Ramos (cell line): ENCODE results near the gene MCAM.

ENCODE experiments used
- in situ Hi-C: fragments of 300-500 bp; cut with MboI; formaldehyde crosslinking; loops from one replicate; pipeline ENCODE4 v1.14.3; 2022; ENCODE audit warnings: low sequenced_read_pairs; ENCODE audit not compliant: unreplicated experiment

Gene MCAM

GRCh38 chr11:119316729-119317591 lies at the start of gene MCAM:
Gene MCAM (minus strand): TSS chr11:119317130. CDS start chr11:119317101, 29 bp downstream.
- in situ Hi-C loops, result no loop called here

DNA sequence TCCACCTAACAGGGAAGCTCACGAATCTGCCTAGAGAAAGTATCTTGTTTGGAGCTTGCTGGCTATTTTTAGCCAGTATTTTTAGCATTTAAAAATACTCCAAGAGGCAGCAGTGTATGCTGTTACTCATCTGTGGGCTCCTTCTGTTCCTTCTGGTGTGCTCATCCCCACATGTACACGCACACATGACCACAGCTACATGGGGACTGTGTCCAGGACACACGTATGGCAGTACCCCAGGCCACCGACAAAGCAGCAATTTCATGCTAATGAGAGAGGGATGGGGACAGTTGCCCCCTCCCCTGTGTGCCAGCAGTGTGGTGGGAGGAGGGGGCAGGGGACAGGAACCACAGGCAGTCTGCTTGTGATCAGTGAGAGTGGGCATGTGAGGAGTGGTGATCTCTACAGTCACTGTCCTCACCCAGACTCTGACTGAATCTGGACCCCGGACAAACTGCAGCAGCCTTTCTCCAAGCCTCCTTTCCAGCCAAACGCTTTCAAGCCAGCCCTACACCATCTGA lies 48.2 kb upstream of the MCAM start:
- in situ Hi-C loops, result no loop called here

GRCh38 chr11:119363851-119364590 lies 47.1 kb upstream of the MCAM start:
- in situ Hi-C loops, result no loop called here

DNA sequence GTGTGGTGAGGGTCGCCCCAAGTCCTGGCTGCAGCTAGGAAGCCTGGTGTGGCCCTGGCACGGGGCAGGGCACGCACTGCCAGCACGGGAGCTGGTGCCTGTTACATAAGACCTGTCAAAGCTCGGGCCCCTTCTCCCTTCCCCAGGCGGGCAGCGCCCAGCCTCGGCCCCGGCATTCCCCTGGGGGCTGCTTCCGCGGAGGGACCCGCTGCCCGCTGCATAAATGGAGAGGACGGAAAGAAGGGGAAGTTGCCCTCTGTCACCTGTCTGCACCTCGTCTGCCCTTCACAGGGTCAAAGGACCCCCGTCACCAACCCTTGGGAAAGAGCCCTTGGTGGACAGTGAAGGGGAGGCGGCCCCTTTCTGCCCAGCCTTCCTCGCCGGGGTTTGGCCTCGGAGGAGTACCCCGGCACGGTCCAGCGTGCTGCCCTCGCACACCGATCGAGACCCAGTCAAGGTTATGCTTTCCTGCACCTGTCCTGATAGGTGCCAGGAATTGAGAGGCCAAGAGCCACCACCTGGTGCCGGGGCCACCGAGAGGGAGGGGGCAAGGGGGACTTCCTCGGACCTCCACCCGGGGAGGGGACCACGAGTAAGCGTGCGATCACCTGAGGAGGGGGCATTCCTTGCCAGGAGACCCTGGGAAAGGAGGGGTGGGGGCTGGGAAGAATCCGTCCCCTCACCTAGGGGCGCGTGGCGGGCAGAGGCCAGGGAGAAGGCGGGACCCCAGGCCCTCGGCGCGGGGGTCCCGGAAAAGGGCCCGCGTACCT lies 46.3 kb upstream of the MCAM start:
- in situ Hi-C loops, result no loop called here

GRCh38 chr11:119362741-119363080 lies 45.8 kb upstream of the MCAM start:
- in situ Hi-C loops, result no loop called here

DNA sequence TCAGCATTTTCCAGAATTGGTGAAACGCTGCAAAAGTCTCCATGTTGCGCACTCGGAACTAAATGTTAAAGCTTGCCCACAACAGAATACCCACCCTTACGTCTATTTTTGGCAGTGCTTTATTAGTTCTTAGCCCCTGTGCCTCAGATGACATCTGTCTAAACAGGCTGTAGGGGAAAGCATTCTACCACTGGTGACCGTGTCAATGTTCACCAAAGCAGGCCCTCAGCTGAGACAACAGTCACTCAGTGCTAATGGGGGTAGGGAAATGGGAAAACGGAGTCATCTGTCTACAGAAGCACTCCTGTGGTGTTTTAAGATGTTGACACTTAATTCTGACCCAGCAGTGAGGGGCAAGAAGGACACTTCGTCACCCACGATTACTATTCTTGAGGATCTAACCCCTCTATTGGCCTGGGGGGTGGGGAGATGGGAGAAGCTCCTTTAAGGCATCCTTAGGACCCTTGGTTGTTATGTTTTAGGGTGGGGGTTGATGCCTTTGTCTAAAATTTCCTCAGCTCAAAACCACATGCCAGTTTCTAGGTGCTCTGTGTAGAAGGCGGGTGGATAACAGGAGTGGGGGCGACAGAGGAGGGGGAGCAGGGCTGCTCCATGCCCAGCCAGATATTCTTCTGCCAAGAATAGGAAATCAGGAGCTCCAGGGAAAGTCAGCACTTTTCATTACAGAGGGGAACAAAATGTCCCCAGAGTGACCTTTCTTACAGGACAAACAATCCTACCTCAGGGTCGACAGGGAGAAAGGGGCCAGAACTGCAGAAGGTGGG lies 45.2 kb upstream of the MCAM start:
- in situ Hi-C loops, result no loop called here

- in situ Hi-C loops, result no loop called here
Observed at GRCh38 chr11:119361056-119361787, 44.3 kb upstream of the MCAM start.

DNA sequence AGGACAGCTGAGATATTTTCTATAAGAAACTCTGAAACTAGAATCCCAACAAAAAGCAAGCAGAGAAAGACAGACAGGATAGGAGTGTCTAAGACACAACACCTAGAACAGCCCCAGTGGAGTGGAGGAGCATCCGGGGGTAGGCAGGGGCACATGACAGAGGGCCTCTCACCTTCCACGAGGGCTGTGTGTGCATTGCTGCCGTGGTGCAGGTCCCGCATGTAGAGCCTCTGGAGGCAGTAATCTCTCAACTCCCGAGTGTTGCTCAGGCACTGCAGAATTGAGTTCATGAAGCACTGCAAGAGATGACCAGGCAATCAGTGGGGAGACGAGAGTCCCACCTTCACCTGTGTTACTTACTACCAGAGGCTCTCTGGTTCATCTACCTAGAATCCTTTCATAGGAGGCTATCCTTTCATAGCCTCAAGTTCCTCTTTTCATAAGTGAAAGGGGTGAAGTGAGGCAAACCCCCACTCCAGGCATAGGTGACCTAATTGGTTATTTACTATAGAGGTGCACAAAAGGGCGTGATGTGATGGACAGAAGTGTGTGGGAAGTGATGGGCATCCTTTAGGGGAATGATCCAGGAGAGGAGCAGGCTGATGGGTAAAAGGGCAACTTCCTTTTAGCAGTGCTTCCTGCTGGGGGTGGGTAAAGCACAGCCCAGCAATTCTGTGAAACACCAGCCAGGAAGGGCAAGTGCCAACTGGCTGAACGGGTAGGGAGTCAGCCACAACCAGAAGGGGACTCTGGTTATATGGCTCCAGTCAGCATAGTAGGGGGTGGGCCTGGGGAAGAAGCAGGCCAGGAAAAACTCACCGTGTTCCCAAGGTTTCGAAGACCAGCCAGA lies 42.7 kb upstream of the MCAM start:
- in situ Hi-C loops, result loop anchor here (5.0 kb wide), 1 partner anchor 113 kb away; no protein-coding TSS in a partner anchor

- in situ Hi-C loops, result loop anchor here (5.0 kb wide), 1 partner anchor 115 kb away; no protein-coding TSS in a partner anchor
Observed at GRCh38 chr11:119357074-119357473, 40.1 kb upstream of the MCAM start.

DNA sequence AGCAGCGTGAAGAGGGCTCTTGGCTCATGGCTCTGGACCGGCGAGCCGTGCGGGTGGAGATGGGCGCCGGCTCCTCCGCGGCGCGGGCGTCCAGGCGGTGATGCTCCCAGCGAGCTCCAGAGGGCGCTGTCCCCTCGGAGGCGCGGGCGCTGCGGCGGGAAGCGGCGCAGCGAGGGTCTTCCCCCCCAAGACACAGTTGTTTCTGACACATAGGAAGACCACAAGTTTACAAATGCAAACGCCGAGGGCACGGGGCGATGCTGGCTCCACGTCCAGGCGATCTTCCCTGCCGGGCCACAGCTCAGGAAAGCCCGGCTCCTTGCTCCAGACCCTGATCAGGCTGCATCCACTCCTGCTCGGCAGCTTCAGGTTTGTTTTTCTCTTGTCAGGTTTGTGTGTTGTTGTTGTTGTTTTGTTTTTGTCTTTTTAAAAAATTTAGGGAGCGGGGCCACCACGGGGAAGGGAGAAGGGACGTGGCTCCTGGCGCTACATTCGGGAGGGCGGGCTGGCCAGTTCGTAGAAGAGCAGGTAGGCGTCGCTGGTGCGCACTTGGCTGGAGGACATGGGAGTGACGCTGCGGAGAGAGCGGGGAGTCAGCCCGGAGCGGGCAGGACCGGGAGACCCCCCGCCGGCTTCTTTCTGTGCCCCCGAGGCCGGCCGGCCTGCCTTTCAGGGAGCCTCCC lies 39.6 kb upstream of the MCAM start:
- in situ Hi-C loops, result loop anchor here (5.0 kb wide), 1 partner anchor 116 kb away; no protein-coding TSS in a partner anchor

- in situ Hi-C loops, result loop anchor here (5.0 kb wide), 1 partner anchor 117 kb away; no protein-coding TSS in a partner anchor
Observed at GRCh38 chr11:119355091-119355843, 38.3 kb upstream of the MCAM start.

- in situ Hi-C loops, result no loop called here
Observed at GRCh38 chr11:119352857-119353260, 35.9 kb upstream of the MCAM start.

DNA sequence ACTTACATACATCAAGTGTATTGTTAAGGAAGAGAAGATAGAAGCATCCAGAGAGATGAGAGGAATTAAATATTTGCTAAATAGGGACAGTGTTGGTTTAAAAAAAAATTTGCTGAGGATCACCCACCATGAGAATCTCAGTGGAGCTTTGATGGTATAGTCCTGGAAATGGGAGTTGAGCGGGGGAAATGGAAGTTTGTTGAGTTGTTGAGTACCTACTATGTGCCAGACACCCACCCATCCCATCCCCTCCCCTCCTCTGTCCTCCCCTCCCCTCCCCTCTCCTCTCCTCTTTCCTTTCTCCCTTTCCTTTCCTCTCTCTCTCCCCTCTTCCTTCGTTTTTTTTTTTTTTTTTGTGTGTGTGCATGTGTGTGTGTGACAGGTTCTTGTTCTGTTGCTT lies 34.3 kb upstream of the MCAM start:
- in situ Hi-C loops, result no loop called here

GRCh38 chr11:119350302-119350701 lies 33.4 kb upstream of the MCAM start:
- in situ Hi-C loops, result no loop called here

DNA sequence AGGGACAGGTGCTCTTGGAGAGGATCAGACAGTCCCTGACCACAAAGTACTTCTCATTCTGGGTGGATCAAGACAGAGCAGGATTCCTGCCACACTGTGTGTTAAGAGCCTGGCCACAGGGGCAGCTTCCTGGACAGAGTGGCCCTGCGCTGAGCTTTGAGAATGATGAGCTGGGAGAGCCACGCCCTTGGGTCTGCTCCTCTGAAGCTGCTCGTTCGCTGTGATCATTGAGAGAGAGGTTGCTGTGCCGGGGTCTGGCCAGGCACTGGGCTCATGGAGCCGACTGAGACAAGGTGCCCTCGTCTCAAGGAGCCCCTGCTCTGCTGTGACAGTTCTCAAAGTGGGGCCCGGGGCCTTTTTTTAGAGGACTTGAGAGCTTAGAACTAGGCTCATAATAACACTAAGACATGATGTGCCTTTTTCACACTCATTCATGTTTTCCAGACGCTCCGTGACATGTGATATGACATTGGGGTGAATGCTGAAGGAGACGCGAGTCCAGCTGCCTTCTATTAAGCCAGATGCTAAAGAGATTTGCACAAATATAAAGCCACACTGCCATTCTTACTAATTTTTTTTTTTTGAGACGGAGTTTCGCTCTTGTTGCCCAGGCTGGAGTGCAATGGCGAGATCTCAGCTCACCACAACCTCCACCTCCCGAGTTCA lies 31.1 kb upstream of the MCAM start:
- in situ Hi-C loops, result no loop called here

GRCh38 chr11:119347242-119347641 lies 30.3 kb upstream of the MCAM start:
- in situ Hi-C loops, result no loop called here
